HCT116 (cell line): ENCODE results near the gene LGI2.

Experiments
- CEBPB ChIP-seq: IDR thresholded peaks from 2 replicates; pipeline ENCODE4 v1.6.1; 2012; ENCODE audit warnings: low read depth
- CTCF ChIP-seq, 3 experiments: fragments of 200-600 bp in 1 of 3; sonication (generic) in 1 of 3; IDR thresholded peaks in 2 of 3; conservative IDR thresholded peaks in 1 of 3; 2 replicates each; pipeline ENCODE4 v1.5.1; 2012 to 2017; ENCODE audit warnings: low read depth in 2 of 3, low read length in 2 of 3, antibody characterized with exemption in 1 of 3, borderline replicate concordance in 1 of 3, control low read depth in 1 of 3, mild to moderate bottlenecking in 1 of 3, mixed read lengths in 1 of 3, mixed run types in 1 of 3, moderate library complexity in 1 of 3; ENCODE audit not compliant: insufficient read depth in 1 of 3
- EZH2 ChIP-seq: fragments of 200-600 bp; sonication (generic); IDR thresholded peaks from 2 replicates; pipeline ENCODE4 v1.6.1; 2017; ENCODE audit warnings: antibody characterized with exemption, mixed run types
- EZH2phosphoT487 ChIP-seq: fragments of 200-600 bp; IDR thresholded peaks from 2 replicates; pipeline ENCODE4 v1.6.1; 2018; ENCODE audit warnings: antibody characterized with exemption, borderline replicate concordance
- FOSL1 ChIP-seq: IDR thresholded peaks from 2 replicates; pipeline ENCODE4 v1.6.1; 2012; ENCODE audit warnings: low read depth
- JUND ChIP-seq: IDR thresholded peaks from 2 replicates; pipeline ENCODE4 v1.6.1; 2012
- MAX ChIP-seq: IDR thresholded peaks from 2 replicates; pipeline ENCODE4 v1.6.1; 2012
- POLR2A ChIP-seq: IDR thresholded peaks from 2 replicates; pipeline ENCODE4 v1.7.0; 2011; ENCODE audit warnings: borderline replicate concordance; ENCODE audit not compliant: insufficient read depth, insufficient read length; ENCODE audit errors: extremely low read depth
- POLR2AphosphoS5 ChIP-seq: IDR thresholded peaks from 2 replicates; pipeline ENCODE4 v1.6.1; 2011; ENCODE audit warnings: mild to moderate bottlenecking, low read depth, low read length, moderate library complexity
- RAD21 ChIP-seq: IDR thresholded peaks from 2 replicates; pipeline ENCODE4 v1.6.1; 2012; ENCODE audit warnings: low read depth, mild to moderate bottlenecking
- SIN3A ChIP-seq: IDR thresholded peaks from 2 replicates; pipeline ENCODE4 v1.6.1; 2012; ENCODE audit warnings: low read depth
- ZNF274 ChIP-seq: fragments of 200-500 bp; sonication (Bioruptor generic); IDR thresholded peaks from 2 replicates; pipeline ENCODE4 v1.6.1; 2014; ENCODE audit warnings: mild to moderate bottlenecking, low read depth, low read length, inconsistent platforms

- TF ChIP-seq RAD21 (no peak), EZH2phosphoT487 (no peak), POLR2A (no peak), JUND (no peak), CTCF (IDR thresholded peaks at IDR 0.05 in 2 of 3, conservative IDR thresholded peaks at IDR 0.05 in 1 of 3; ENCODE audit: borderline replicate concordance in 1 of 3, insufficient read depth in 1 of 3, low read depth in 2 of 3, low read length in 2 of 3) (no peak), CEBPB (no peak), POLR2AphosphoS5 (no peak), EZH2 (no peak), ZNF274 (no peak), SIN3A (no peak), MAX (no peak), FOSL1 (no peak)
These were observed 23.1 kb downstream of the LGI2 start for GRCh38 chr4:25007598-25007997.
